Cardiac fibroblast (primary cell): ENCODE measurements around the gene ACTR6.
"Not testable (repeated sequence)": the region's sequence is repeated elsewhere in the genome, so short reads cannot be mapped to it uniquely, and the experiment has no call there.

Experiments
- DNase-seq, 2 donors: peaks; one replicate each; pipeline versions ENCODE4 v3.0.0 to v3.0.0-alpha.2; 2010; ENCODE audit warnings: low read depth in 2 of 2
- H3K4me3 ChIP-seq, 2 donors: replicated peaks in 1 of 2; 1 replicate in 1 of 2; 2 replicates in 1 of 2; pipeline ENCODE4 v1.5.1; 2011; ENCODE audit warnings: low read depth in 2 of 2, low read length in 2 of 2, mild to moderate bottlenecking in 2 of 2, moderate library complexity in 1 of 2
- CTCF ChIP-seq: IDR thresholded peaks from one replicate; pipeline ENCODE4 v1.5.1; 2011; ENCODE audit warnings: low read depth, mild to moderate bottlenecking, low read length, inconsistent platforms

The ACTR6 gene

GRCh38 chr12:100251917-100252316 lies 51.3 kb downstream of the ACTR6 start:
- TF ChIP-seq CTCF: no peak
- DNase-seq: no peak

GRCh38 chr12:100253437-100253836 lies 52.8 kb downstream of the ACTR6 start:
- DNase-seq: no peak
- no peak overlapping the region for H3K4me3 ChIP-seq

More at GRCh38 chr12:100251917-100252316, 51.3 kb downstream of the ACTR6 start:
- H3K4me3 ChIP-seq: no peak overlapping the region

GRCh38 chr12:100254876-100255275 lies 54.3 kb downstream of the ACTR6 start:
- no peak for TF ChIP-seq CTCF
- no peak overlapping the region for H3K4me3 ChIP-seq
- DNase-seq: peak in 1 of 2 donors; percentile 19

More at GRCh38 chr12:100253437-100253836, 52.8 kb downstream of the ACTR6 start:
- no peak for TF ChIP-seq CTCF

GRCh38 chr12:100258127-100258526 lies 57.5 kb downstream of the ACTR6 start:
- H3K4me3 ChIP-seq: no peak overlapping the region
- TF ChIP-seq CTCF: no peak
- no peak for DNase-seq

GRCh38 chr12:100263131-100263530 lies 62.5 kb downstream of the ACTR6 start:
- TF ChIP-seq CTCF: no peak
- DNase-seq: no peak
- H3K4me3 ChIP-seq: no peak overlapping the region

DNA sequence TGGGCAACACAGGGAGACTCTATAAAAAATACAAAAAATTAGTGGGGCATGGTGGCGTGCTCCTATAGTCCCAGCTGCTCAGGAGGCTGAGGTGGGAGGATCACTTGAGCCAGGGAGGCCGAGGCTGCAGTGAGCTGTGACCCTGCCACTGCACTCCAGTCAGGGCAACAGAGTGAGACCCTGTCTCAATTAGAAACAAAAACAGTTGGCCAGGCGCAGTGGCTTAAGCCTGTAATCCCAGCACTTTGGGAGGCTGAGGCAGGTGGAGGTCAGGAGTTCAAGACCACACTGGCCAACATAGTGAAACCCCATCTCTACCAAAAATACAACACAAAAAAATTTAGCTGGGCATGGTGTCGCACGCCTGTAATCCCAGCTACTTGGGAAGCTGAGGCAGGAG lies 64.5 kb downstream of the ACTR6 start:
- not testable (repeated sequence) for H3K4me3 ChIP-seq, DNase-seq

GRCh38 chr12:100265732-100266584 lies 65.3 kb downstream of the ACTR6 start:
- no peak for DNase-seq
- peak overlapping the region; percentile 85 to 86 for H3K4me3 ChIP-seq
- no peak for TF ChIP-seq CTCF
